ENCODE data around the gene TCFL5. TPM values are rescaled to one million over a fixed set of nuclear protein-coding genes. Genes with fewer than 3 reads are reported as not detected.

Gene TCFL5
- total RNA-seq, 1 donor from 2014 or later, result 12.2 TPM

- Mint-ChIP-seq H3K9me3 (no peaks in the 10 kb centered on the region), H3K36me3 (peaks cover under 1% of the 10 kb centered on the region), H3K4me1 (peaks cover 9% of the 10 kb centered on the region), H3K27ac (no peak overlapping the region), H3K27me3 (ENCODE audit: low read depth) (no peaks in the 10 kb centered on the region), H3K4me3 (no peak overlapping the region)
- DNase-seq (ENCODE audit: low spot score in 2 of 2, unreplicated experiment in 2 of 2), result no peak
- TF ChIP-seq, protein P1, sequence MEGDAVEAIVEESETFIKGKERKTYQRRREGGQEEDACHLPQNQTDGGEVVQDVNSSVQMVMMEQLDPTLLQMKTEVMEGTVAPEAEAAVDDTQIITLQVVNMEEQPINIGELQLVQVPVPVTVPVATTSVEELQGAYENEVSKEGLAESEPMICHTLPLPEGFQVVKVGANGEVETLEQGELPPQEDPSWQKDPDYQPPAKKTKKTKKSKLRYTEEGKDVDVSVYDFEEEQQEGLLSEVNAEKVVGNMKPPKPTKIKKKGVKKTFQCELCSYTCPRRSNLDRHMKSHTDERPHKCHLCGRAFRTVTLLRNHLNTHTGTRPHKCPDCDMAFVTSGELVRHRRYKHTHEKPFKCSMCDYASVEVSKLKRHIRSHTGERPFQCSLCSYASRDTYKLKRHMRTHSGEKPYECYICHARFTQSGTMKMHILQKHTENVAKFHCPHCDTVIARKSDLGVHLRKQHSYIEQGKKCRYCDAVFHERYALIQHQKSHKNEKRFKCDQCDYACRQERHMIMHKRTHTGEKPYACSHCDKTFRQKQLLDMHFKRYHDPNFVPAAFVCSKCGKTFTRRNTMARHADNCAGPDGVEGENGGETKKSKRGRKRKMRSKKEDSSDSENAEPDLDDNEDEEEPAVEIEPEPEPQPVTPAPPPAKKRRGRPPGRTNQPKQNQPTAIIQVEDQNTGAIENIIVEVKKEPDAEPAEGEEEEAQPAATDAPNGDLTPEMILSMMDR (IDR thresholded peaks at IDR 0.05; ENCODE audit: unreplicated experiment), result no peak
These were observed 36.2 kb downstream of the TCFL5 start for GRCh38 chr20:62825333-62825985.

- Mint-ChIP-seq H3K27me3 (ENCODE audit: low read depth) (no peaks in the 10 kb centered on the region), H3K9me3 (no peaks in the 10 kb centered on the region), H3K4me3 (peak overlapping the region; percentile 28), H3K27ac (no peak overlapping the region), H3K36me3 (peaks cover 3% of the 10 kb centered on the region), H3K4me1 (peaks cover 15% of the 10 kb centered on the region)
- DNase-seq (ENCODE audit: low spot score in 2 of 2, unreplicated experiment in 2 of 2), result peak in 1 of 2 experiments; percentile 64
- TF ChIP-seq, protein P1 (IDR thresholded peaks at IDR 0.05; ENCODE audit: unreplicated experiment), result no peak
These were observed 36.9 kb downstream of the TCFL5 start for GRCh38 chr20:62824476-62825332.

DNA sequence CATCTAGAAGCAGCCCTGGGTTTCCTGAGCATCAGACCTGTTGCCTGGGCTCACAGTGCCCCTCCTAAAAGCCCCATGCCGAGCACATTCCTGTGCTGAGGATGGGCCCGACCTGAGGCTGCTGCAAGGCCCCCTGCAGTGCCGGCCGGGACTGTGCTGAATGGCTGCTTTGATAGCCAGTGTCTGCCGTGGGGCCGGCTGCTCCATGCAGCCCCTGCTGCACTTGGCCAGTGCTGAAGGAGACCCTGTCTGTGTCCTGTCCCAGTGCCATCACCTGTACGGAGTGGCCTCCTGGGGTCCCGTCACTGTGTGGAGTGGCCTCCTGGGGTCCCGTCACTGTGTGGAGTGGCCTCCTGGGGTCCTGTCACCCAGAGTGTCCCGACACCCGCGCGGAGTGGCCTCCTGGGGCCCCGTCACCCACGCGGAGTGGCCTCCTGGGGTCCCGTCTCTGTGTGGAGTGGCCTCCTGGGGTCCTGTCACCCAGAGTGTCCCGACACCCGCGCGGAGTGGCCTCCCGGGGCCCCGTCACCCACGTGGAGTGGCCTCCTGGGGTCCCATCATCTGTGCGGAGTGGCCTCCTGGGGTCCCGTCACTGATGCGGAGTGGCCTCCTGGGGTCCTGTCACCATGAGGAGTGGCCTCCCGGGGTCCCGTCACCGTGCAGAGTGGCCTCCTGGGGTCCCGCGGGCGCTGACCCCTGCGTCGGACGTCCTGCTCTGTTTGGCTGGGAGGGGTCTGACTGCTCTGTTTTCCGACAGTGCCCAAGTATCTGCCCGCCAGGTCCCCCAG lies 37.7 kb downstream of the TCFL5 start:
- Mint-ChIP-seq H3K27ac (no peak overlapping the region), H3K27me3 (ENCODE audit: low read depth) (no peaks in the 10 kb centered on the region), H3K36me3 (peaks cover 3% of the 10 kb centered on the region), H3K4me1 (peaks cover 19% of the 10 kb centered on the region), H3K9me3 (no peaks in the 10 kb centered on the region), H3K4me3 (no peak overlapping the region)
- TF ChIP-seq, protein P1 (IDR thresholded peaks at IDR 0.05; ENCODE audit: unreplicated experiment), result no peak
- no peak for DNase-seq (ENCODE audit: low spot score in 2 of 2, unreplicated experiment in 2 of 2)

DNA sequence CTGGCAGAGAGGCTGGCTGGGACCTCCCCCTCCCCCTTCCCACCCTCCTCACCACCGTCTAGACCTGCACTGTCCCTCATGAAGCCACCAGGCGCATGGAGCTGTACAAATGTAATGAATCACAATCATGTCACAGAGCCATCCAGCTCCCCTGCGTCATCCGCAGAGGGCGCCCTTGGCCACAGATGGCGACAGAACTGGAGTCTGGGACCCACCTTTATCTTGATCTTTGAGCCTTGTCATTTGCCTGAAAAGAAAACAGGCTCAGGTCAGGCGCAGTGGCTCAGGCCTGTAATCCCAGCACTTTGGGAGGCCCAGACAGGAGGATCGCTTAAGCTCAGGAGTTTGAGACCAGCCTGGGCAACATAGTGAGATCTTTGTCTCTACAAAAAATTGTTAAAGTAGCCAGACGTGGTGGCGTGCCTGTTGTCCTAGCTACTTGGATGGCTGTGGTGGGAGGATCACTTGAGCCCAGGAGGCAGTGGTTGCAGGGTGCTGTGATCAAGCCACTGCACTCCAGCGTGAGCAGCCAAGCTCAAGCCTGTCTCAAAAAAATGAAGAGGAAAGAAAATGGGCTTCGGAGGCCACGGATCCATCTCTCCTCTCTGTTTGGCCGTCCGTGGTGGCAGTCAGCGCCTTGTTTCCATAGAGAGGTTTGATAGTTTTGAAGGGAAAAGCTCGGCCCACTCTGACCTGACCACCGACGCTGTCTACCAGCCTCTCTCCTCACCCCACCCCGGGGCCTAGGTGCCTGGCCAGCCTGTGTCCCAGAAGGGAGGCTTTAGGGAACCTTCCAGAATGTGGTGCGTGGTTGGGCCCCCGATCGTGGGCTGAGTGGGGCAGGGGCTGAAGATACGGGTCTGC lies 38.6 kb downstream of the TCFL5 start:
- H3K36me3 Mint-ChIP-seq, result peaks cover 3% of the 10 kb centered on the region
- no peak for DNase-seq (ENCODE audit: low spot score in 2 of 2, unreplicated experiment in 2 of 2)
- peaks cover 24% of the 10 kb centered on the region for H3K4me1 Mint-ChIP-seq
- no peaks in the 10 kb centered on the region for H3K27me3 Mint-ChIP-seq (ENCODE audit: low read depth)
- no peaks in the 10 kb centered on the region for H3K9me3 Mint-ChIP-seq
- no peak overlapping the region for H3K4me3 Mint-ChIP-seq
- TF ChIP-seq, protein P1 (IDR thresholded peaks at IDR 0.05; ENCODE audit: unreplicated experiment), result no peak
- H3K27ac Mint-ChIP-seq, result peak overlapping the region; percentile 64

All from mesothelial cell of epicardium (in vitro differentiated cells).